GM21526 (cell line): Measurements from ENCODE around the gene STRIP1.

Experiments
- ATAC-seq: cut with Tn5 transposase; IDR thresholded peaks from one replicate; pipeline ENCODE4 v1.9.1; 2021; ENCODE audit warnings: moderate library complexity; ENCODE audit not compliant: unreplicated experiment, low FRiP score

Gene STRIP1

DNA sequence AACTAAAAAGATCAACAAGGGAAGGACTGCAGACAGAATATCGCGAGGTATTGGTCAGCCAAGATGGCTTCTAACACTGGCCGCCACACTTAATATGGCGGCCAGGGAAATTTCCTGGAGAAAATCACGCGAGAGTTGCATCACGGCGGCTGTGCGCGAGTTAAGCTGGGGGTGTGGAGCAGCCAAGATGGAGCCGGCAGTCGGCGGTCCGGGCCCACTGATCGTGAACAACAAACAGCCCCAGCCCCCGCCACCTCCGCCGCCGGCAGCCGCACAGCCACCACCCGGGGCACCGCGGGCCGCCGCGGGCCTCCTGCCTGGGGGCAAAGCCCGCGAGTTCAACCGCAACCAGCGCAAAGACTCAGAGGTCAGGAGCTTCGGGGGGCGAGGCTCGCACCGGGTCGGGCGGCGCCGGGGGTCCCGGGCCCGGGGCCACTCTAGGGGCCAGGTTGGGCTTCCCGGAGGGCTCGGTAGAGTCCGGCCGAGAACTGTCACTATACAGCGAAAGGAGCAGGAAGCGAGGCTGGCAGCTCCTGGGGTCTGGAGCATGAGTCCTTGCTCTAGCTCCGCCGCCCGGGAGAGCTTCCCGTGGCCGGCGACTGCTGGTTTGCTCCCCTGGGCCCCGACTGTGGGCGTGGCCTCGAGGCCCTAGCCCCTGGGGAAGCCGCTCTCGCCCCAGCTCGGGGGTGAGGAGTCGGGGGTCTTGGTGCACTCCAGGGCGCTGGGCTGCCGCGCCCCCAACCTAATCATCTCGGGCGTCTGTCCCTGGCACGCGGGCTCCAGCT lies at the start of gene STRIP1:
STRIP1 (plus strand) TSS at position 174 of the 785 bp plus-strand sequence; CDS start at position 188, 14 bp downstream.
- peak; percentile 82 for ATAC-seq

DNA sequence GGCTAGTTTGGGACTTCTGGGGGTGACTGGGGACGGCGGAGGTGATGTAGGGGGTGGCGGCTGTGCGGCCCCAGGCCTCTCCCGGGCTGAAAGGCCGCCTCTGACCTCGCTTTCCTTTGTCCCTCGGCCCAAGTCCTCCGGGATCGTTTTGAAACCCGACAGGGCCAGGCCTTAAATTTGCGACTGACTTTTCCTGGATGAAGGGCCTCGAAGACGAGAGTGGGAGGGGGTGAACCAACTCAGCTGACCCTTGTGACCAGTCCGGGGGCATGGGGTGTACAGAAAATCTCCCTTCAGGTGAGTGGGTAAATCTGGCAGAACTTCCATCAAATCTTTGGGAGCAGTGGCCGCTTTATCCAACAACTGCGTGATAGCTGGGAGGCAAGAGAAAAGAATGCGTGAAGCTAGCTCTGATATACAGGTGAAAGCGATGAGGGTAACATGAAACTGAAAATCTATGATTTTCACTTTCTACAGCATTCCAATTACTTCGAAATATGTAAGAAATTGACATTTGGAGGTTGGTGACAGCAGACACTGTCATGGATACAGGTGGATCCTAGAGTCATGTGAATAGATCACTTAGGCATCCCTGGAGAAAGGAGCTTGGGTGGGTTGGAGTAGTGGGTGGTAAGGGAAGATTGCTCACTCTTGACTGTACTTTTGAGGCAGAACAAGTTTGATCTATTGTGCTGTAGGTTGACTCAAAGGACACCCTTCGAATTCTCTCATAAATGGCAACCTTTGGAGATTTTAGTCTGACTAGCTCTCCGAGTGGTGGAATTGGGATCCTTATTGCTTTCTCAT lies 49.0 kb upstream of the STRIP1 start:
- no peak for ATAC-seq

GRCh38 chr1:109986054-109986444 lies 48.4 kb upstream of the STRIP1 start:
- no peak for ATAC-seq

DNA sequence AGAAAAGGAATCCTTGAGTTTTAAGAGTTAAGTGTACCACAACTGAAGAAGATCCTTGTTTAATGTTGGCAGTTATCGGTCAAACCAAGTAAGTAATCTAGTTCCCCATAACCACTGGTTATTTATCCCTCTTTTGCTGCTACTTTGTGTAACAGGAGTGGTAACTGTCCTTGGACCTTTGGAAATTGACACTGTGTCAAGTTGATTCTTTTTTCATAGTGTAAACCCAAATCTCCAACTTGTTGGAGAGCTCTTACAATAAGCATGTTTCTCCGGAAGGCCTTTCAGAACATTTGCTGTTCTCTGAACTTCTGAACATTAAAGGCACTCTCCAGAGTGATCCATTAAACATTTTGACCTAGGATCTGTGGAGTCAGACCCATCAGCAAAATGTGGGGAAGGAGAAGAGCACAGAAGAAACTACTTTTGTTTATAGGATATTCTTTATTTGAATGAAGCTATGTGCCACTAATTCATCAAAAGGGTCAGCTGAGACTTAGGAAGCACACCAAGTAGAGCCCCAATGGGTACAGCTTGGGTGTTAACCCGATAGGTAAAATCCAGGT lies 46.0 kb upstream of the STRIP1 start:
- ATAC-seq: no peak

GRCh38 chr1:109989506-109990301 lies 44.7 kb upstream of the STRIP1 start:
- no peak for ATAC-seq

GRCh38 chr1:109990302-109990653 lies 44.1 kb upstream of the STRIP1 start:
- no peak for ATAC-seq

DNA sequence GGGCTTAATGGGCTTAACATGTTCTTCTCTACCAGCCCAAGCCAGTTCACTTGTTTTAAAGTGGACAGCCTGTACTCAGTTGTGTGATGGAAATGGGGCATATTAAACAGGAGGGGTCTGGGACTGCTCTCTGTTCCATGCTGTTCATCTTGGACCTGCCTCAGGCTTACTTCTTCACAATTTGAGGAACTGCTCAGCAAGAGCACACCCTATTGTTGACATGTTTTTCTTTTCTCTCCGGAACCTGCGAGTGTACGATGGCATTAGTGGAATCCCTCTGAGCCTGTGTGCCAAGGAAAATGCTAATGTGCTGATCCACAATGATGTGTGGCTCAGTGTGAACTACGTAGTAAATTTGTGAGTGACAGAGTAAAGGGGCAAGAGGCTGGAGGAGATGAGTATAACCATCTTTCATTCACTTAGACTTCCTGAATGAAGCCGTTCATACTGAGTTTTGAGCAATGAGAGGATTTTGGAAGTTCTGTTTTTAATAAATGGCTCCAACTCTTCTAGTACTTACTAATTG lies 43.0 kb upstream of the STRIP1 start:
- no peak for ATAC-seq

DNA sequence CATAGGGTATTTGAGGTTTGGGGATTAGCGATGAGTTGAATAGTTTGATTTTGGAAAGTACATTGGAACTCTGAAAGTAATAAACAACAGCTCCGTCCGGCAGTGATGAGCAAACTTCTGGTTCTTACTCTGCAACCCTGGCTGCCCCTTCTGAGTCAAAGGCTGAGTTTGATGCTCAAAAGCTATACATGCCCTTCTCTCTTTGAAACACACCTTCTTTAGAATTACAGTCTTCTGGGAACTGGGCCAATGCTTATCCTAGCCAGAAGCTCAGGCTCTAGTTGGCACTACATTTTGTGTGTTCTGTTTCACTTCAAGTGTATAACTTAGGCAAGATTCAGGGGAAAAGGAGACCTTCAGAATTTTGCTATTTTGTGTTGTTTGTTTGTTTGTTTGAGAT lies 40.5 kb upstream of the STRIP1 start:
- no peak for ATAC-seq

- ATAC-seq: no peak
Observed at GRCh38 chr1:109994654-109995053, 39.8 kb upstream of the STRIP1 start.

DNA sequence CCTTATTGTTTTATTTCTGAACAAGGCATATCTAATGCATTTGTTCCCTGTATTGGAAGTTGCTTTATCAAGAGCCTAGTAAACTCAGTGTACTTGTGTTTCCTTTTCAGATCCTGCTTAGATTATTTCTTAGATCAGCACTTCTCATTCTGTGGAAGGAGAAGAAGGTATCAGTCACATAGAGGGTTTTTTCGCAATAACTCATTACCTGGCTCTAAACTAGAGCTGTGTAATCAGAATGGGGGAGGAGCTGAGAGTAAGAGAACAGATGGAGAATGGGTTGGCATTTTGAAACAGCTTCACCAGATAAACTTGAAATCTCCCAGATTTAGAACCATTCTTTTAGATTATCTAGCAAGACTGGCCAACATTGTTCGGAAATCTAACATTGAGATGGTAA lies 38.9 kb upstream of the STRIP1 start:
- ATAC-seq: no peak

DNA sequence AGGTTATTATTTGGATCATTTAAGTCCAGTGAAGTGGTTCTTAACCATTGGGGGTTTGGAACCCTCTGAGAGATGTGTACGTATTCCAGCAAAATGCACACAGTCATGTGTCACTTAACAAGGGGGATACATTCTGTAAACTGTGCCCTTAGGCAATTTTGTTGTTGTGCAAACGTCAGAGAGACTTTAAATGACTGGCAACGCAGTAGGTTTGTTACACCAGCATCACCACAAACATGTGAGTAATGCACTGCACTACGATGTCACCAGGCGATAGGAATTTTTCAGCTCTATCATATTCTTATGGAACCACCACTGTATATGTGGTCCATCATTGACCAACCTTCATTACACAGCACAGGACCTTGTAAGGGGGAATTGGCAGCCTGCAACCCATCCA lies 37.9 kb upstream of the STRIP1 start:
- no peak for ATAC-seq

DNA sequence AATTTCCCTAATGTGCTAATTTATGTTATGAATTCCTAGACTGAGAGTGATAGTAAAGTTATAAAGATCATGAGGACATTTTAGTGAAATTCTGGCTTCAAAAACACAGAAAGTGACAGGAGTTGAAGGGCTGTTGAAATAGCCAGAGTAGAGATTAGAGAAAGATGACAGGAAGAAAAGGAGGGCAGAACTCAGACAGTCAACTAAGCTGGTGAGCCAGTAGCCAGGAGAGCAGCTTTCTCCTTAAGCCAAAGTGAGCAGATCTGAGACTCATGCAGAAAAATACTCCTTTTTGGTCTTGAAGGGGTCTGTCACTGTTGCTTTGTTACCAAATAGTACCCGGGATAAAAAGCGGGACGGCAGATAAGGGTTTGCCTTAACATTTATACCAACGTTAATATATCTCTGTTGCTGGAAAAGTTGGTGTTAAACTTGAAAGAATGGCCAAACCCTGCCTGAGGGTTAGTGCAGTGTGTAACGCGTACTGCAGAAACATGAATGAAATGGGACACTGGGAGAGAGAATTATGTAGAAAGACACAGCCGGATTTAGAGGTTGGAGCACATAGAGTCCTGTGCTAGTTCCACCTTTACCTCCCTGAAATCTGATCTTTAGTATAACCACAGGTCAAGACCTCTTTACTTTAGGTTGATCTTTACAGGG lies 37.1 kb upstream of the STRIP1 start:
- ATAC-seq: no peak

DNA sequence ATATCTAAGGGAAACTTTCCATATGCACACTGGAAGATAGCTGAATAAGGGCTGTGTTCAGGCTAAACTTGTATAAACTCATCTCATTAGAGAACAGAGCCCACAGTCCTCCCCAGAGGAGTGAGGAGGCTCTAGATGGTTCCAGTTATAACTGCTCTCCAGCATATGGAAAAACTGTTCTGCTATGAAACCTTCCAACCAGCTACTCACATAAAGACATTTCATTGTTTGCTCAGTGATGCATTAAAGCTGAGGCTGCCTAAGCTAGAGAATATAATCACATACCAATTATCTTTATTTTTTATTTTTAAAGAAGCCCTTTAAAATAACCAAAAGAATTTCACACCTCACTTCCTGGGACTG lies 36.6 kb upstream of the STRIP1 start:
- ATAC-seq: no peak

GRCh38 chr1:110002695-110003094 lies 31.7 kb upstream of the STRIP1 start:
- no peak for ATAC-seq

GRCh38 chr1:110003747-110004428 lies 30.5 kb upstream of the STRIP1 start:
- no peak for ATAC-seq

GRCh38 chr1:110004583-110004982 lies 29.8 kb upstream of the STRIP1 start:
- no peak for ATAC-seq

GRCh38 chr1:110005971-110006370 lies 28.5 kb upstream of the STRIP1 start:
- ATAC-seq: no peak

- no peak for ATAC-seq
Observed at GRCh38 chr1:110006516-110006915, 27.9 kb upstream of the STRIP1 start.

- no peak for ATAC-seq
Observed at GRCh38 chr1:110007046-110007830, 27.2 kb upstream of the STRIP1 start.
